Peyer's patch (tissue), 4 donors: Measurements from ENCODE around the gene FBXO40.

Source experiments
- POLR2A ChIP-seq, 2 donors: fragments of 450-650 bp; IDR thresholded peaks; one replicate each; pipeline ENCODE4 v1.5.1; 2017; ENCODE audit warnings: antibody characterized with exemption in 2 of 2, mild to moderate bottlenecking in 2 of 2, moderate library complexity in 2 of 2
- TF ChIP-seq, protein P1 (sequence below), 6 experiments: fragments of 450-650 bp in 4 of 6; fragments of 200-600 bp in 2 of 6; sonication (generic) in 1 of 6; IDR thresholded peaks; one replicate each; pipeline ENCODE4 v1.5.1; 2017 to 2019; ENCODE audit warnings: antibody characterized with exemption in 6 of 6, mild to moderate bottlenecking in 3 of 6, moderate library complexity in 1 of 6

DNA sequence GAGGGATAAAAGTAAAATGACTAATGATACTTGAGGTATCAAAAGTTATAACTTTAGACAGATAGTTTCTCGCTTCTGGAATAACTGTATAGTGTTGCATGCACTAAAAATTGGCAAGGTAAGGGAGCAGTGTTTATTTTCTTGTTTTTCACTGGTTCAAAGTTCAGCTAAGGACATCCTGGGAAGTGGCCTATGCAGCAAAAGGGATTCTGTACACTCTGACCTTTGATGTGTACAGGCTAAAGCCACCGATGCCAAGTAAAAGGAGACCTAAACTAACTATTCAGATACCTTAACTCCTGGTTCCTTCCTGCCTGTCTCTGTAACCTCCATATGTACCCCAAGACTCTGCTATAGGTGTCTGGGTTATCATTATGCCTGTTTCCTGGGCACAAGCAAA, 1.7 kb downstream of the FBXO40 start:
- TF ChIP-seq, protein P1, sequence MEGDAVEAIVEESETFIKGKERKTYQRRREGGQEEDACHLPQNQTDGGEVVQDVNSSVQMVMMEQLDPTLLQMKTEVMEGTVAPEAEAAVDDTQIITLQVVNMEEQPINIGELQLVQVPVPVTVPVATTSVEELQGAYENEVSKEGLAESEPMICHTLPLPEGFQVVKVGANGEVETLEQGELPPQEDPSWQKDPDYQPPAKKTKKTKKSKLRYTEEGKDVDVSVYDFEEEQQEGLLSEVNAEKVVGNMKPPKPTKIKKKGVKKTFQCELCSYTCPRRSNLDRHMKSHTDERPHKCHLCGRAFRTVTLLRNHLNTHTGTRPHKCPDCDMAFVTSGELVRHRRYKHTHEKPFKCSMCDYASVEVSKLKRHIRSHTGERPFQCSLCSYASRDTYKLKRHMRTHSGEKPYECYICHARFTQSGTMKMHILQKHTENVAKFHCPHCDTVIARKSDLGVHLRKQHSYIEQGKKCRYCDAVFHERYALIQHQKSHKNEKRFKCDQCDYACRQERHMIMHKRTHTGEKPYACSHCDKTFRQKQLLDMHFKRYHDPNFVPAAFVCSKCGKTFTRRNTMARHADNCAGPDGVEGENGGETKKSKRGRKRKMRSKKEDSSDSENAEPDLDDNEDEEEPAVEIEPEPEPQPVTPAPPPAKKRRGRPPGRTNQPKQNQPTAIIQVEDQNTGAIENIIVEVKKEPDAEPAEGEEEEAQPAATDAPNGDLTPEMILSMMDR (IDR thresholded peaks at IDR 0.05), result no peak
- TF ChIP-seq POLR2A (IDR thresholded peaks at IDR 0.05), result no peak
